H1 (cell line): ENCODE measurements around the gene MSANTD2.

Experiments
- EZH2 ChIP-seq: fragments of 200-600 bp; sonication (generic); IDR thresholded peaks from 2 replicates; pipeline ENCODE4 v1.7.1; 2012; ENCODE audit warnings: low read depth, mild to moderate bottlenecking, moderate library complexity, low read length, inconsistent platforms; ENCODE audit not compliant: severe bottlenecking
- MAX ChIP-seq: IDR thresholded peaks from 2 replicates; pipeline ENCODE4 v1.6.1; 2012; ENCODE audit warnings: inconsistent platforms
- PHF8 ChIP-seq: fragments of 200-600 bp; sonication (generic); conservative IDR thresholded peaks from 2 replicates; pipeline ENCODE4 v1.7.1; 2012; ENCODE audit warnings: low read depth, mild to moderate bottlenecking, inconsistent platforms, low read length, moderate library complexity
- RNF2 ChIP-seq: fragments of 200-900, 300-1000 bp; sonication (generic); IDR thresholded peaks from 2 replicates; pipeline ENCODE4 v1.7.1; 2016; ENCODE audit warnings: borderline replicate concordance, low read depth, mild to moderate bottlenecking, antibody characterized with exemption, low read length; ENCODE audit not compliant: poor library complexity, severe bottlenecking; ENCODE audit errors: missing control alignments
- RXRA ChIP-seq: IDR thresholded peaks from 2 replicates; pipeline ENCODE4 v1.6.1; 2011; ENCODE audit warnings: low read depth, mild to moderate bottlenecking, low read length, moderate library complexity; ENCODE audit not compliant: insufficient read depth
- TEAD4 ChIP-seq: IDR thresholded peaks from 2 replicates; pipeline ENCODE4 v1.6.1; 2012; ENCODE audit warnings: low read depth, low read length, inconsistent platforms, mixed read lengths
- ZNF274 ChIP-seq: IDR thresholded peaks from 2 replicates; pipeline ENCODE4 v1.7.0; 2012; ENCODE audit warnings: low read length, borderline replicate concordance; ENCODE audit errors: extremely low read depth
- TF ChIP-seq, protein P1 (sequence below), 3 experiments: IDR thresholded peaks; 1 replicate in 2 of 3; 2 replicates in 1 of 3; pipeline versions ENCODE4 v1.5.1 to v1.6.1; 2011; ENCODE audit warnings: low read length in 3 of 3, mild to moderate bottlenecking in 3 of 3, inconsistent platforms in 2 of 3, low read depth in 1 of 3, moderate library complexity in 1 of 3; ENCODE audit not compliant: insufficient read depth in 1 of 3; ENCODE audit errors: control extremely low read depth in 1 of 3

GRCh38 chr11:124736736-124737135 lies 63.5 kb downstream of the MSANTD2 start:
- TF ChIP-seq TEAD4 (no peak), PHF8 (no peak), EZH2 (no peak), RNF2 (no peak), ZNF274 (no peak), MAX (no peak), RXRA (no peak)
- TF ChIP-seq, protein P1, sequence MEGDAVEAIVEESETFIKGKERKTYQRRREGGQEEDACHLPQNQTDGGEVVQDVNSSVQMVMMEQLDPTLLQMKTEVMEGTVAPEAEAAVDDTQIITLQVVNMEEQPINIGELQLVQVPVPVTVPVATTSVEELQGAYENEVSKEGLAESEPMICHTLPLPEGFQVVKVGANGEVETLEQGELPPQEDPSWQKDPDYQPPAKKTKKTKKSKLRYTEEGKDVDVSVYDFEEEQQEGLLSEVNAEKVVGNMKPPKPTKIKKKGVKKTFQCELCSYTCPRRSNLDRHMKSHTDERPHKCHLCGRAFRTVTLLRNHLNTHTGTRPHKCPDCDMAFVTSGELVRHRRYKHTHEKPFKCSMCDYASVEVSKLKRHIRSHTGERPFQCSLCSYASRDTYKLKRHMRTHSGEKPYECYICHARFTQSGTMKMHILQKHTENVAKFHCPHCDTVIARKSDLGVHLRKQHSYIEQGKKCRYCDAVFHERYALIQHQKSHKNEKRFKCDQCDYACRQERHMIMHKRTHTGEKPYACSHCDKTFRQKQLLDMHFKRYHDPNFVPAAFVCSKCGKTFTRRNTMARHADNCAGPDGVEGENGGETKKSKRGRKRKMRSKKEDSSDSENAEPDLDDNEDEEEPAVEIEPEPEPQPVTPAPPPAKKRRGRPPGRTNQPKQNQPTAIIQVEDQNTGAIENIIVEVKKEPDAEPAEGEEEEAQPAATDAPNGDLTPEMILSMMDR (IDR thresholded peaks at IDR 0.05; ENCODE audit: control extremely low read depth in 1 of 3, insufficient read depth in 1 of 3, low read depth in 1 of 3, low read length in 3 of 3), result no peak
